ENCODE data around the gene SLC25A34.

The SLC25A34 gene

GRCh38 chr1:15718199-15718601, 17.9 kb upstream of the SLC25A34 start:
- H4K20me1 ChIP-seq (ENCODE audit: control insufficient read depth, insufficient read depth, low read depth, low read length): no peaks in the 10 kb centered on the region
- H3K36me3 ChIP-seq (ENCODE audit: control insufficient read depth, low read length): peaks cover 27% of the 10 kb centered on the region
- no peaks in the 10 kb centered on the region for H3F3A ChIP-seq (ENCODE audit: control insufficient read depth, insufficient read depth)
- H3K4me2 ChIP-seq (ENCODE audit: low read length): no peak overlapping the region
- peaks cover 5% of the 10 kb centered on the region for H3K79me2 ChIP-seq (ENCODE audit: control insufficient read depth, low read length)
- TF ChIP-seq CTCF (IDR thresholded peaks at IDR 0.05; ENCODE audit: low read depth, low read length, poor library complexity, severe bottlenecking): no peak
- no peak for TF ChIP-seq EZH2phosphoT487 (IDR thresholded peaks at IDR 0.05; ENCODE audit: borderline replicate concordance, low read length)
- H3K9me3 ChIP-seq (ENCODE audit: control insufficient read depth, insufficient read depth, low read length): no peaks in the 10 kb centered on the region
- H3K27ac ChIP-seq (ENCODE audit: low read depth, low read length): no peak overlapping the region
- no peaks in the 10 kb centered on the region for H3K4me1 ChIP-seq (ENCODE audit: control insufficient read depth, low read length)
- no peaks in the 10 kb centered on the region for H3K9me2 ChIP-seq (replicated peaks; ENCODE audit: control insufficient read depth, low read length)
- no peaks in the 10 kb centered on the region for H3K27me3 ChIP-seq (ENCODE audit: control insufficient read depth, low read length)
- H3K4me3 ChIP-seq (ENCODE audit: low read length): no peak overlapping the region

- Histone ChIP-seq H4K20me1 (ENCODE audit: control insufficient read depth, insufficient read depth, low read depth, low read length) (no peaks in the 10 kb centered on the region), H3K9me2 (replicated peaks; ENCODE audit: control insufficient read depth, low read length) (no peaks in the 10 kb centered on the region), H3K4me3 (ENCODE audit: low read length) (no peak overlapping the region), H3K4me1 (ENCODE audit: control insufficient read depth, low read length) (no peaks in the 10 kb centered on the region), H3K36me3 (ENCODE audit: control insufficient read depth, low read length) (peaks cover 27% of the 10 kb centered on the region), H3K9me3 (ENCODE audit: control insufficient read depth, insufficient read depth, low read length) (no peaks in the 10 kb centered on the region), H3K27me3 (ENCODE audit: control insufficient read depth, low read length) (no peaks in the 10 kb centered on the region), H3F3A (ENCODE audit: control insufficient read depth, insufficient read depth) (no peaks in the 10 kb centered on the region), H3K79me2 (ENCODE audit: control insufficient read depth, low read length) (peaks cover 2% of the 10 kb centered on the region), H3K27ac (ENCODE audit: low read depth, low read length) (no peak overlapping the region), H3K4me2 (ENCODE audit: low read length) (no peak overlapping the region)
- TF ChIP-seq CTCF (IDR thresholded peaks at IDR 0.05; ENCODE audit: low read depth, low read length, poor library complexity, severe bottlenecking): peak; percentile 21
- no peak for TF ChIP-seq EZH2phosphoT487 (IDR thresholded peaks at IDR 0.05; ENCODE audit: borderline replicate concordance, low read length)
Measured at GRCh38 chr1:15719381-15720120, 16.5 kb upstream of the SLC25A34 start.

- TF ChIP-seq EZH2phosphoT487 (IDR thresholded peaks at IDR 0.05; ENCODE audit: borderline replicate concordance, low read length) (no peak), CTCF (IDR thresholded peaks at IDR 0.05; ENCODE audit: low read depth, low read length, poor library complexity, severe bottlenecking) (no peak)
Measured at GRCh38 chr1:15720861-15721260, 15.2 kb upstream of the SLC25A34 start.

More at GRCh38 chr1:15720861-15721260, 15.2 kb upstream of the SLC25A34 start:
- Histone ChIP-seq H3K27me3 (ENCODE audit: control insufficient read depth, low read length) (no peaks in the 10 kb centered on the region), H3K4me1 (ENCODE audit: control insufficient read depth, low read length) (no peaks in the 10 kb centered on the region), H3K9me3 (ENCODE audit: control insufficient read depth, insufficient read depth, low read length) (no peaks in the 10 kb centered on the region), H3K36me3 (ENCODE audit: control insufficient read depth, low read length) (peaks cover 30% of the 10 kb centered on the region), H4K20me1 (ENCODE audit: control insufficient read depth, insufficient read depth, low read depth, low read length) (no peaks in the 10 kb centered on the region), H3K27ac (ENCODE audit: low read depth, low read length) (no peak overlapping the region), H3K4me2 (ENCODE audit: low read length) (no peak overlapping the region), H3K79me2 (ENCODE audit: control insufficient read depth, low read length) (no peaks in the 10 kb centered on the region), H3F3A (ENCODE audit: control insufficient read depth, insufficient read depth) (no peaks in the 10 kb centered on the region), H3K4me3 (ENCODE audit: low read length) (no peak overlapping the region), H3K9me2 (replicated peaks; ENCODE audit: control insufficient read depth, low read length) (no peaks in the 10 kb centered on the region)

Data from DOHH2 (cell line).